PC-9 (cell line): ENCODE data around the gene IGF2. TPM values are rescaled to one million over a fixed set of nuclear protein-coding genes. Genes with fewer than 3 reads are reported as not detected.
A peak's percentile ranks its signal among the peaks of the same experiment; 100 is the strongest.
"Not testable (repeated sequence)": the region's sequence is repeated elsewhere in the genome, so short reads cannot be mapped to it uniquely, and the experiment has no call there.

Experiments used
- BruUV-seq: library from RNA; stranded (reverse); fragments of 400-500 nt; replicated peaks from 2 replicates; lab custom pipeline; 2021; lab: Mats Ljungman, UMichigan
- CTCF ChIA-PET: fragments of 300-600 bp; sonication (Branson Sonifier 250); formaldehyde crosslinking; loops from one replicate; lab custom pipeline; 2022; ENCODE audit warnings: antibody characterized with exemption; lab: Charles Lee
- POLR2A ChIA-PET: fragments of 300-600 bp; sonication (Branson Sonifier 250); formaldehyde crosslinking; loops from one replicate; lab custom pipeline; 2022; ENCODE audit warnings: antibody characterized with exemption; ENCODE audit not compliant: unreplicated experiment; lab: Charles Lee
- DNase-seq, 2 experiments: peaks; one replicate each; pipeline versions ENCODE4 v3.0.0 to v3.0.0-alpha.2; 2015 to 2022; ENCODE audit warnings: mixed read lengths in 1 of 2
- H2AFZ ChIP-seq: fragments of 200-600 bp; sonication (generic); 2 replicates; pipeline ENCODE4 v1.8.1; 2017; ENCODE audit warnings: antibody characterized with exemption
- H3F3A ChIP-seq: fragments of 200-600 bp; sonication (generic); 2 replicates; pipeline ENCODE4 v1.8.1; 2017; ENCODE audit warnings: antibody characterized with exemption, mild to moderate bottlenecking, low read depth; ENCODE audit not compliant: insufficient read depth
- H3K27ac ChIP-seq: fragments of 200-600 bp; sonication (generic); 2 replicates; pipeline ENCODE4 v1.6.1; 2016; ENCODE audit warnings: mixed run types
- H3K27me3 ChIP-seq: fragments of 200-600 bp; sonication (generic); 2 replicates; pipeline ENCODE4 v1.6.1; 2016; ENCODE audit warnings: low read depth, mixed run types; ENCODE audit not compliant: insufficient read depth
- H3K36me3 ChIP-seq: fragments of 200-600 bp; sonication (generic); 2 replicates; pipeline ENCODE4 v1.6.1; 2016; ENCODE audit warnings: low read depth, mixed run types
- H3K4me1 ChIP-seq: fragments of 200-600 bp; sonication (generic); replicated peaks from 2 replicates; pipeline ENCODE4 v1.6.1; 2016; ENCODE audit warnings: mixed run types; ENCODE audit not compliant: insufficient read depth
- H3K4me2 ChIP-seq: fragments of 200-600 bp; sonication (generic); 2 replicates; pipeline ENCODE4 v1.6.1; 2017; ENCODE audit warnings: mixed run types
- H3K4me3 ChIP-seq: fragments of 200-600 bp; sonication (generic); 2 replicates; pipeline ENCODE4 v1.6.1; 2016; ENCODE audit warnings: mixed run types
- H3K79me2 ChIP-seq: fragments of 200-600 bp; sonication (generic); 2 replicates; pipeline ENCODE4 v1.6.1; 2017; ENCODE audit warnings: low read depth, mixed run types
- H3K9me2 ChIP-seq: fragments of 200-600 bp; sonication (generic); 2 replicates; pipeline ENCODE4 v1.8.1; 2017; ENCODE audit warnings: mild to moderate bottlenecking; ENCODE audit not compliant: insufficient read depth
- H3K9me3 ChIP-seq: fragments of 200-600 bp; sonication (generic); 2 replicates; pipeline ENCODE4 v1.8.1; 2016; ENCODE audit warnings: low read depth; ENCODE audit not compliant: insufficient read depth
- H4K20me1 ChIP-seq: fragments of 200-600 bp; sonication (generic); 2 replicates; pipeline ENCODE4 v1.8.1; 2017; ENCODE audit not compliant: insufficient read depth
- CTCF ChIP-seq: fragments of 200-600 bp; sonication (generic); conservative IDR thresholded peaks from 2 replicates; pipeline ENCODE4 v1.6.1; 2017; ENCODE audit warnings: mixed run types, antibody characterized with exemption, mild to moderate bottlenecking, moderate library complexity
- EZH2 ChIP-seq: fragments of 200-600 bp; sonication (generic); IDR thresholded peaks from 2 replicates; pipeline ENCODE4 v1.8.0; 2017; ENCODE audit warnings: antibody characterized with exemption, low read depth
- intact Hi-C: fragments of 100-400 bp; cut with micrococcal nuclease; formaldehyde crosslinking; loops from one replicate; pipeline ENCODE4 v1.10.0; 2022; ENCODE audit not compliant: unreplicated experiment
- total RNA-seq: library from RNA; stranded (reverse); gene quantifications from 2 replicates; pipeline ENCODE4 v1.2.3, GENCODE V29; 2021

Gene IGF2
- total RNA-seq, 1 experiment from 2014 or later = 0.24 TPM

GRCh38 chr11:2126520-2127085, 12.6 kb downstream of the IGF2 start:
- POLR2A ChIA-PET = no interaction called here
- intact Hi-C loops = no loop called here
- Histone ChIP-seq H3K4me2 (no peak overlapping the region), H3K79me2 (no peaks in the 10 kb centered on the region), H3K27ac (no peak overlapping the region), H3K9me2 (no peaks in the 10 kb centered on the region), H2AFZ (no peak overlapping the region), H3F3A (no peaks in the 10 kb centered on the region), H3K36me3 (no peaks in the 10 kb centered on the region), H3K4me3 (no peak overlapping the region), H4K20me1 (no peaks in the 10 kb centered on the region), H3K9me3 (no peaks in the 10 kb centered on the region), H3K4me1 (peaks cover 6% of the 10 kb centered on the region), H3K27me3 (peaks cover 21% of the 10 kb centered on the region; the same call in 1 of the 2 replicates)
- BruUV-seq = no TSS peak
- TF ChIP-seq EZH2 (no peak), CTCF (no peak)
- no peak for DNase-seq
- CTCF ChIA-PET = interaction anchor here (0.8 kb wide), 1 partner anchor 52 kb away, joined by 3 read pairs; no protein-coding TSS in a partner anchor

- POLR2A ChIA-PET, intact Hi-C loops, H3K4me1 ChIP-seq, H3K9me3 ChIP-seq, DNase-seq, H3F3A ChIP-seq, H3K36me3 ChIP-seq, H3K4me2 ChIP-seq, H3K9me2 ChIP-seq, H3K79me2 ChIP-seq, BruUV-seq, H3K4me3 ChIP-seq, H4K20me1 ChIP-seq, CTCF ChIA-PET, H3K27ac ChIP-seq, H2AFZ ChIP-seq: not testable (repeated sequence)
- peaks cover 22% of the 10 kb centered on the region; the same call in 1 of the 2 replicates for H3K27me3 ChIP-seq
Measured at GRCh38 chr11:2124736-2125484, 14.3 kb downstream of the IGF2 start.

DNA sequence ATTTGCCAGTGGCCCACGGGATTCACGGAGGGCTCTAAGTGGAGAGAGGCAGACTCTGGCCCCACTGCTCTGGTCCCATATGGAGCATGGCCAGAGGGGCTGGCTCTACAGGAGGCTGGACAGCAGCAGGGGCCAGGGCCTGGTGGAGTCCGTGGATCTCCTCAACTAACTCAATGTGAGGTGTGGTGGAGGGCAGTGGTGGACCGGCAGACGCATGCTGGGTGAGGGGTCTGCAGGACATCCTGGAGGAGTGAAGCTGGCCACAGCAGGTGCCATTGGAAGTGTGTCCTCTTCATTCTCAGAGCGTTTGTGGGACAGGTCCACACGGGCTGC, 15.6 kb downstream of the IGF2 start:
- Histone ChIP-seq H3K4me1 (peaks cover 6% of the 10 kb centered on the region), H2AFZ (no peak overlapping the region), H3K4me3 (no peak overlapping the region), H3K27me3 (peaks cover 8% of the 10 kb centered on the region; the same call in 1 of the 2 replicates), H3K36me3 (no peaks in the 10 kb centered on the region), H3F3A (no peaks in the 10 kb centered on the region), H3K27ac (no peak overlapping the region), H3K9me3 (no peaks in the 10 kb centered on the region), H3K79me2 (no peaks in the 10 kb centered on the region), H3K9me2 (no peaks in the 10 kb centered on the region), H3K4me2 (no peak overlapping the region), H4K20me1 (no peaks in the 10 kb centered on the region)
- ChIA-PET CTCF (no interaction called here), POLR2A (no interaction called here)
- TF ChIP-seq EZH2 = no peak
- intact Hi-C loops = no loop called here
- no peak for DNase-seq
- no TSS peak for BruUV-seq

DNA sequence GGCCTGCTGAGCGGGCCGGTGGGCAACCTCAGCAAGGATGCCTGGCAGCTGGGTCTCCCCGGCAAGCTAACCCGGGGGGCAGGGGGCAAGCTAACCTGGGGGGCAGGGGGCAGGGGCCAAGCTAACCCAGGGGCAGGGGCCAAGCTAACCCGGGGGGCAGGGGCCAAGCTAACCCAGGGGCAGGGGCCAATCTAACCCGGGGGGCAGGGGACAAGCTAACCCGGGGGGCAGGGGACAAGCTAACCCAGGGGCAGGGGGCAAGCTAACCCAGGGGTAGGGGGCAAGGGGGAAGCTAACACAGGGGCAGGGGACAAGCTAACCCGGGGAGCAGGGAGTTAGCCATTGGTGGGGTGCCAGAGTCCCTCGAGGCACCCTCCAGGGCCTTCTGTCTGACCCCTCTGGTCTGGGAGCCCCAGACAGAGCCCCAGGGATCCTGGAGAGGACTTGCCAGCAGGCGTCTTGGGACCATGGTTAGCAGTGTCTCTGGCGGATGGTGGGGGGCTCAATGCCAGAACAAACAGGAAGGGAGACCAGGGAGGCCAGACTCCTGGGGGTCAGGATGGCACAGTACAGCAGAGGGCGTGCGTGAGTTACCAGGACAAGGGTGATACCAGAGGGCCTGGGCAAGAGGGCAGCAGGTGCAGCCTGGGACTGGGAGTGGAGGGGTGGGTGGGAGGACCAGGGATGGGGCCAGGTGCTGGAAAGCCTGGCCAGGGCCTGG, 16.1 kb downstream of the IGF2 start:
- Histone ChIP-seq H3K36me3 (no peaks in the 10 kb centered on the region), H3K27ac (no peak overlapping the region), H3K4me2 (peak overlapping the region; percentile 56; the same call in 1 of the 2 replicates), H2AFZ (no peak overlapping the region), H4K20me1 (no peaks in the 10 kb centered on the region), H3K27me3 (0 out of 2 replicates have a peak, but pooled peaks cover 8% of the 10 kb centered on the region), H3K9me3 (no peaks in the 10 kb centered on the region), H3K4me1 (peaks cover 6% of the 10 kb centered on the region), H3K9me2 (no peaks in the 10 kb centered on the region), H3K4me3 (no peak overlapping the region), H3K79me2 (no peaks in the 10 kb centered on the region), H3F3A (no peaks in the 10 kb centered on the region)
- TF ChIP-seq CTCF = no peak
- no peak for TF ChIP-seq EZH2
- ChIA-PET POLR2A (interaction anchor here (0.6 kb wide), 1 partner anchor 46 kb away, joined by 3 read pairs; no protein-coding TSS in a partner anchor), CTCF (no interaction called here)
- no TSS peak for BruUV-seq
- no peak for DNase-seq
- intact Hi-C loops = no loop called here
